Endothelial cell of umbilical vein (primary cell): ENCODE measurements around the gene DIP2C. TPM values are rescaled to one million over a fixed set of nuclear protein-coding genes. Genes with fewer than 3 reads are reported as not detected.

ENCODE experiments used
- BruUV-seq: library from RNA; stranded (reverse); fragments of 400-500 nt; replicated peaks from 2 replicates; lab custom pipeline; 2021; lab: Mats Ljungman, UMichigan
- CTCF ChIA-PET: fragments of 300-600, 350-600 bp; sonication (Branson Sonifier 250); formaldehyde crosslinking; loops from one replicate; lab custom pipeline; 2021; ENCODE audit warnings: antibody characterized with exemption, inconsistent platforms; lab: Charles Lee
- POLR2A ChIA-PET: fragments of 300-600, 350-600 bp; sonication (Branson Sonifier 250); formaldehyde crosslinking; loops from one replicate; lab custom pipeline; 2021; ENCODE audit warnings: antibody characterized with exemption, inconsistent platforms; lab: Charles Lee
- DNase-seq: peaks from one replicate; pipeline ENCODE4 v3.0.0-alpha.2; 2011; ENCODE audit warnings: low read depth, low spot score
- FAIRE-seq: peaks from 2 replicates; lab custom pipeline; 2011; peaks lifted over from hg19 to GRCh38; lab: Jason Lieb, UNC
- H2AFZ ChIP-seq: 2 replicates; pipeline ENCODE4 v1.6.0; 2012; ENCODE audit warnings: low read depth, low read length, control low read depth, inconsistent platforms
- H3K27ac ChIP-seq: 2 replicates; pipeline ENCODE4 v1.5.1; 2011; ENCODE audit warnings: low read depth, mild to moderate bottlenecking, control low read depth, low read length, moderate library complexity; ENCODE audit not compliant: insufficient read depth
- H3K27me3 ChIP-seq, 2 experiments: 2 replicates each; pipeline versions ENCODE4 v1.6.0 to v1.6.1; 2011; ENCODE audit warnings: low read length in 2 of 2, mixed read lengths in 1 of 2; ENCODE audit not compliant: control insufficient read depth in 2 of 2, insufficient read depth in 2 of 2
- H3K36me3 ChIP-seq, 2 experiments: 2 replicates in 1 of 2; 3 replicates in 1 of 2; pipeline ENCODE4 v1.5.1; 2011; ENCODE audit warnings: low read length in 2 of 2, mild to moderate bottlenecking in 1 of 2, moderate library complexity in 1 of 2; ENCODE audit not compliant: control insufficient read depth in 2 of 2, insufficient read depth in 2 of 2; ENCODE audit errors: extremely low read depth in 1 of 2
- H3K4me1 ChIP-seq: 3 replicates; pipeline ENCODE4 v1.5.1; 2011; ENCODE audit warnings: mild to moderate bottlenecking, low read length; ENCODE audit not compliant: control insufficient read depth, insufficient read depth; ENCODE audit errors: extremely low read depth
- H3K4me2 ChIP-seq: 2 replicates; pipeline ENCODE4 v1.6.1; 2011; ENCODE audit warnings: low read length, control low read depth, mixed read lengths; ENCODE audit not compliant: insufficient read depth
- H3K4me3 ChIP-seq, 3 experiments: fragments of 200-600 bp in 1 of 3; sonication (generic), shearing (Covaris generic) in 1 of 3; replicated peaks in 1 of 3; 2 replicates each; pipeline ENCODE4 v1.5.1; 2011 to 2016; ENCODE audit warnings: control low read depth in 3 of 3, low read length in 3 of 3, mild to moderate bottlenecking in 2 of 3, inconsistent platforms in 1 of 3, low read depth in 1 of 3, moderate library complexity in 1 of 3; ENCODE audit not compliant: insufficient read depth in 1 of 3
- H3K79me2 ChIP-seq: 2 replicates; pipeline ENCODE4 v1.6.0; 2012; ENCODE audit warnings: low read length, inconsistent platforms; ENCODE audit not compliant: control insufficient read depth, insufficient read depth
- H3K9ac ChIP-seq: replicated peaks from 2 replicates; pipeline ENCODE3; 2011; ENCODE audit warnings: low read length, control low read depth; ENCODE audit not compliant: insufficient read depth; ENCODE audit errors: extremely low read depth
- H3K9me1 ChIP-seq: replicated peaks from 3 replicates; pipeline ENCODE4 v1.6.0; 2011; ENCODE audit warnings: mild to moderate bottlenecking, low read length; ENCODE audit not compliant: control insufficient read depth, insufficient read depth; ENCODE audit errors: extremely low read depth
- H3K9me3 ChIP-seq: replicated peaks from 2 replicates; pipeline ENCODE4 v1.5.1; 2012; ENCODE audit warnings: low read length, inconsistent platforms; ENCODE audit not compliant: control insufficient read depth, insufficient read depth
- H4K20me1 ChIP-seq: replicated peaks from 2 replicates; pipeline ENCODE3; 2011; ENCODE audit warnings: mild to moderate bottlenecking, low read length; ENCODE audit not compliant: control insufficient read depth, insufficient read depth; ENCODE audit errors: extremely low read depth
- CTCF ChIP-seq, 2 donors: IDR thresholded peaks; 1 replicate in 1 of 2; 2 replicates in 1 of 2; pipeline ENCODE4 v1.5.1; 2011; ENCODE audit warnings: low read length in 2 of 2, mild to moderate bottlenecking in 2 of 2, moderate library complexity in 2 of 2, control low read depth in 1 of 2, inconsistent platforms in 1 of 2, low read depth in 1 of 2; ENCODE audit not compliant: insufficient read depth in 1 of 2; ENCODE audit errors: extremely low read depth in 1 of 2
- EZH2 ChIP-seq: IDR thresholded peaks from 2 replicates; pipeline ENCODE4 v1.6.1; 2012; ENCODE audit warnings: borderline replicate concordance, low read depth, mild to moderate bottlenecking, moderate library complexity, low read length, inconsistent platforms; ENCODE audit not compliant: severe bottlenecking
- FOS ChIP-seq: IDR thresholded peaks from 2 replicates; pipeline ENCODE4 v1.6.1; 2011; ENCODE audit warnings: mild to moderate bottlenecking, low read length, moderate library complexity, borderline replicate concordance; ENCODE audit not compliant: insufficient read depth
- GATA2 ChIP-seq: IDR thresholded peaks from 2 replicates; pipeline ENCODE4 v1.7.0; 2011; ENCODE audit warnings: low read depth, mild to moderate bottlenecking, moderate library complexity, mixed read lengths, low read length; ENCODE audit not compliant: insufficient read length, insufficient read depth
- JUN ChIP-seq: IDR thresholded peaks from 2 replicates; pipeline ENCODE4 v1.6.1; 2011; ENCODE audit warnings: borderline replicate concordance, low read depth; ENCODE audit not compliant: insufficient read length, insufficient read depth
- MAX ChIP-seq: IDR thresholded peaks from 2 replicates; pipeline ENCODE4 v1.6.1; 2011; ENCODE audit not compliant: insufficient read depth, insufficient read length
- MYC ChIP-seq: IDR thresholded peaks from one replicate; pipeline ENCODE4 v1.6.1; 2011; ENCODE audit warnings: mild to moderate bottlenecking, low read depth, low read length
- POLR2A ChIP-seq: IDR thresholded peaks from 2 replicates; pipeline ENCODE4 v1.6.1; 2012; ENCODE audit warnings: low read depth, mild to moderate bottlenecking, control low read depth, low read length
- POLR2AphosphoS5 ChIP-seq: IDR thresholded peaks from 2 replicates; pipeline ENCODE4 v1.6.1; 2012; ENCODE audit warnings: low read depth, mild to moderate bottlenecking, control low read depth, low read length, moderate library complexity; ENCODE audit not compliant: insufficient read depth
- dilution Hi-C: fragments of 300-500 bp; cut with MboI; formaldehyde crosslinking; loops from one replicate; pipeline ENCODE4 v1.15.0; 2019; ENCODE audit warnings: low sequenced_read_pairs; ENCODE audit not compliant: extremely low pct_ligation_motif_present
- intact Hi-C: fragments of 100-400 bp; cut with micrococcal nuclease; formaldehyde crosslinking; loops from one replicate; pipeline ENCODE4 v1.10.0; 2022
- polyA plus RNA-seq, 4 experiments: library from polyadenylated mRNA; depleted of rRNA in 3 of 4; stranded (reverse) in 3 of 4; unstranded in 1 of 4; fragments of >200 nt; gene quantifications; 2 replicates each; pipeline versions ENCODE4 v1.2.1 to v1.2.3, GENCODE V29; 2011 to 2012; ENCODE audit warnings: missing spikeins in 1 of 4
- total RNA-seq: library from RNA; stranded (reverse); gene quantifications from 2 replicates; pipeline ENCODE4 v1.2.3, GENCODE V29; 2021

DIP2C gene
- total and polyA plus RNA-seq, 2 donors (not counting 3 experiments of a cell fraction or from before 2014, with no cell fraction given), result 3.6 to 10.7 TPM

GRCh38 chr10:621981-622740 is 67.3 kb downstream of the DIP2C start:
- no peak for FAIRE-seq
- Histone ChIP-seq H3K9me1 (no peaks in the 10 kb centered on the region), H4K20me1 (no peaks in the 10 kb centered on the region), H3K36me3 (no peaks in the 10 kb centered on the region), H3K9me3 (no peaks in the 10 kb centered on the region), H3K4me3 (no peak overlapping the region), H3K79me2 (no peaks in the 10 kb centered on the region), H3K9ac (no peak overlapping the region), H3K27me3 (no peaks in the 10 kb centered on the region), H3K4me2 (no peak overlapping the region), H2AFZ (no peak overlapping the region), H3K4me1 (no peaks in the 10 kb centered on the region), H3K27ac (no peak overlapping the region)
- no TSS peak for BruUV-seq
- ChIA-PET CTCF (no interaction called here), POLR2A (no interaction called here)
- intact Hi-C loops, result no loop called here
- TF ChIP-seq EZH2, result no peak
- TF ChIP-seq MYC, result no peak
- TF ChIP-seq FOS, result no peak
- no peak for TF ChIP-seq CTCF (IDR thresholded peaks at IDR 0.05; ENCODE audit: extremely low read depth in 1 of 2, insufficient read depth in 1 of 2, low read depth in 1 of 2, low read length in 2 of 2)
- TF ChIP-seq POLR2AphosphoS5, result no peak
- TF ChIP-seq POLR2A, result no peak
- TF ChIP-seq MAX, result no peak
- no peak for TF ChIP-seq GATA2
- TF ChIP-seq JUN, result no peak
- no peak for DNase-seq
- dilution Hi-C loops, result no loop called here
